Measurements from ENCODE around the gene PRELP. TPM values are rescaled to one million over a fixed set of nuclear protein-coding genes. Genes with fewer than 3 reads are reported as not detected.

PRELP gene
- polyA plus RNA-seq, 3 donors, result 2.6 to 4.4 (median 3.3) TPM

DNA sequence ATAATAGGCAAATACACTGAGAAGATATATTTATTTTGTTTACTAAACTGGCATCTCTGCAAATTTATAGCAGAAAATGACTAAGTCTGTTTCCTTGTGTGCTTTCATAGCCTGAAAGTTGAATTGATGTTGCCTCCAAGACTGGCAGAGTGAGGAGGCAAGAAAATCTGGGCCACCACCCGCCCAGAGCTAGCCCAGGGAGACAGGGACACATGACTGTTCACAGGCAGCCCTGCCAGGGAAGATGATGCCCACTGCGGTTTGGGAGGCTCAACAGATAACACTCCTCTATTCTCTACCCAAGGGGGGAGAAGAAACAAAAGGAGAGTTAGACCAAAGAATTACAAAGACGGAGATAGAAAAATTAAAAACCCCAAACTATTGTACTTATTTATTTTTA is 55.5 kb downstream of the PRELP start:
- no peak for DNase-seq (ENCODE audit: extremely low read depth in 1 of 11, low read depth in 9 of 11, low spot score in 4 of 11)

DNA sequence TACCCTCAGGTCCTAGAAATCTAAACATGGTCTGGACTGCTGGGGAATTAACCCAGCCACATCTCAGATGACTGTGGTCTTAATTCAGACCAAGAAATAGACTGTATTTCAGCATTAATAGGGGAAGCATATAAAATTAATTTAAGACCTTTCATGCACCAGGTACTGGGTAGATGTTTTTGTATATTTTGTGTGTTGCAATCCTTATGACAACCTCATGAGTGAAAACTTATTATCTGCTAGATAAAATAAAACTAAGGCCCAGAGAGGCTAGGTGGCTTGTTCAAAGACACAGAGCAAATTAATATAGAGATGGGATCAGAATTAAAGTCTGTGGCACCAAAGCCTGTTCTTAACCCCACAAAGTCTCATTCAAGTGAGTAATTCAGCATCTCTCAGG is 58.4 kb downstream of the PRELP start:
- DNase-seq (ENCODE audit: extremely low read depth in 1 of 11, low read depth in 9 of 11, low spot score in 4 of 11), result no peak

DNA sequence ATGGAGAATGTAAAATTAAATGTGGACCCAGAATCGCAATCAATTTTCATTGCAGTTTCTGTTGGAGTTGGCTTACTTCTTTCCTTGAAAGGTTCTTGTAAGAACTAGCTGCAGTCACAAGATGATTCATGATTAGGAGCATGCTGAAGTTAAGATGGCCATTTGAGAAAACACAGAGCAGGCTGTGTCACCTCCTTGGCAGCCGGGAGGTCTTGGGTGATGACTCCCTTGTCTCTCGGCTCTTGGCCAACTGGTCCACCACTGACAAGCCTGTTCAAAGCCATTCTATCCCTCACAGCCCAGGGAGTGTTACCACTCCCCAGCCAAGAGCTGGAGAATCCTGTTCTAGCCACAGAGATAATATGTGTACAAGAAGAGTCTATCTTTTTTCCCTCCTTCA is 58.9 kb downstream of the PRELP start:
- DNase-seq (ENCODE audit: extremely low read depth in 1 of 11, low read depth in 9 of 11, low spot score in 4 of 11), result no peak

DNA sequence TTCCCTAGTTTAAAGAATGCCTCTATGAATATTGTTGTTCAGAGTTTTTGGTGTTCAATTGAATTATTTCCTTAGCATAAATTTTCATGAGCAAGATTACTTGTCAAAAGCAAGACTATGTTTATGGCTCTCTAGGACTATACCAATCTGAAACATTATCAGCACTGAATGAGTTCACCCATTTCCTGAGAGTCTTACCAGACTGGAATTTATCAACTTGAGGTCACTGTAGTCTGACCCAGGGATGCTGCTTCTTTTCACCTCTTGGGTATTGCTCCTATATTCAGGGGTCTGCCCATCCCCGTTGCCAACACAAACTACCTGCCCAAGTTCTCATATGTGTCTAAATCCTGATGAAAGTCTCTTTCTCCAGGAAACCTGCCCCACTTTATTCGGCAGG is 61.0 kb downstream of the PRELP start:
- no peak for DNase-seq (ENCODE audit: extremely low read depth in 1 of 11, low read depth in 9 of 11, low spot score in 4 of 11)

DNA sequence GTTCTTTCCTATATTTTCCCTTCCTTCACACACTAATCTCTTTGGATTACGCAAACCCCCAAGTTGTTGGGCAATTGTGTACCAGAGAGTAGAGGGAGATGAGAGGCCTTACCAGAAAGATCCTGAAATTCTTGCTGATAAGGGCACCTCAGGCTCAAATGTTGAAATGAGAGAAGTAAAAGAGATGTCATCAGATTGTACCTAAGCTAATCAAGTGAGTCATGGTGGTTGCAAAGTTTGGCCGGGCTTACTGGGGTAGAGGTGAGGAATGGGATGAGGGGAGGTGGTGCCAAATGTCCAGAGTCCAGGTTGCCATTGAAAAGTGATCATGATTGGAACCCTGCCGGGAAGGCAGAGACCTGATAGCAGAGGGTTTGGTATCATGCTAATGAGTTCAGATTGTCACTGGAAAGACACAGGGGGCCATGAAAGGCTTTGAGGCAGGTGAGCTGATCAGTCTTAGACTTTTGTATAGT is 61.4 kb downstream of the PRELP start:
- no peak for DNase-seq (ENCODE audit: extremely low read depth in 1 of 11, low read depth in 9 of 11, low spot score in 4 of 11)

DNA sequence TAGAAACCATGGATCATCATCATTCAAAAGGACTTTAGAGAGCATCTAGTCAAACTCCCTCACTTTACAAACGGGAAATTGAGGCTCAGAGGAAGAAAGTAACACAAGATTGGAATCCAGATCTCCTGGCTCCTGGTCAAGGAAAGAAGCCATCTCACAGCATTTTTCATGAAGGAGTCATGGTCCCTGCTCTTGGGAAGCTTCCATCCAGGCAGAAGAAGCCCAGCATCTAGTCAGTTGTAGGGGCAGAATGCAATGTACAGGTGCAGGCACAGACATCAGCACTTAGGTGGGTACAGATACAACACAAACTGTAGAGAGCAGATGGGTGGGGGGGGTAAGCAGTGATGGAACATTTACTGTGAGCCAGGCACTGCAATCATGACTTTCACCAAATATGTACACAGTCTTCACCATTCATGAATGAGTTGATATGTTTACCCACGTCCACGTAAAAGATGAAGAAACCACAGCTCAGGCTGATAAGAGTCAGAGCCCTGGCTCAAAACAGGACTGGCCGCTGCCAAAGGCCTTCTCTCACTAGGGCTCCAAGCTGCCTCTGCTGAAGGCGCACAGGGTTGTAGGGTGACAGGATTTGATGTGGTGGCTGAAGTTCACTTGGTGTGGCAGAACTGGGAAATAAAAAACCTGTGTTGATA is 62.3 kb downstream of the PRELP start:
- no peak for DNase-seq (ENCODE audit: extremely low read depth in 1 of 11, low read depth in 9 of 11, low spot score in 4 of 11)

DNA sequence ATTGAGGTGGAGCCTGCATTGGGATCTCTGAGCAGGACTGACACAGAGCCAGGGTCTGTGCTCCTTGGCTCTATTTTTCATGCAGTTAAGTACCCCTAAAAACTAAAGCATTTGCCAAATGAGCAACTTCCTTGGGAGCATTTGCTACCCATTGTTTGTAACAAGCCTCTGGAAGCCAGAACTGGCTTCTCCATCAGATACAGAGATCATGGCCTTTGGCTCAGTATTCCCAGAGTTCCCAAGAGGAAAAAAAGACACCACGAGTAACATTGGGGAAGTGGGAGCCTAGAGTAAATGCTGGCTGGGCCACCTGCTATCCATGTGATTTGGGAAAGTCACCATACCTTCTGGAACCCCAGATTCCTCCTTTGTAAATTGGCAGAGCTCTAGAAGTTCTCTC is 63.1 kb downstream of the PRELP start:
- DNase-seq (ENCODE audit: extremely low read depth in 1 of 11, low read depth in 9 of 11, low spot score in 4 of 11), result no peak

DNA sequence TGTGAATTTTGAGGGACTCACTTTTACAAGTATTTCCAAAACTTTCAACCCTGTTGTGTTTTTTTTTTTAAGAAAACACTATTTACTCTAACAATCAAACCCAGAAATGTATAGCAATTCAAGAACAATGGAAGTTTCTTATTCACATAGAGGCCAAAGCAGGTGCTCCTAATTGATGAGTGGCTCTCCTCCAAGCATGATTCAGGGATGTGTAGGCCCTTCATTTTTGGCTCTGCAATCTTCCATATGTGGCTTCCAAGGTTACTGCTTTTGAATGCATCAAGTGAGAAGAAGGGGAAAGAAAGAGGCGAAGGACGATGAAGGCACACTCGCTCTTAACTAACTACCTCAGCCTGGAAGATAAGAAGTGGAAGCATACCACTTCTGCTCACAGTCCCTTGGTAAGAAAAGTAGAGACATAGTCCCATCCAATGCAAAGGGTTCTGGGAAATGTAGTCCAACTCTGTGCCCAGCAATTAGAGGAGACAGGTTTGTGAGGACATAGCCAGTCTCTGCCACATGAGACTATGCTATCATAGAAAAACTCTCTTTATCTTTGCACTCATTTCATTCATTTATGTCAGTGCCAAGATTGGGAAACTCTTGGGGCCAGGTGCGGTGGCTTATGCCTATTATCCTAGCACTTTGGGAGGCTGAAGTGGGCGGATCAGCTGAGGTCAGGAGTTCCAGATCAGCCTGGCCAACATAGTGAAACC is 64.4 kb downstream of the PRELP start:
- no peak for DNase-seq (ENCODE audit: extremely low read depth in 1 of 11, low read depth in 9 of 11, low spot score in 4 of 11)

Other genes starting within 250 kb of the PRELP start
- under 1 TPM; 0.24 to 0.45 (median 0.41) TPM for gene CHIT1, start 246.1 kb upstream of the PRELP start, polyA plus RNA-seq (ENCODE audit: insufficient read length in 3 of 3)
- gene BTG2, start 170.3 kb upstream of the PRELP start, polyA plus RNA-seq (ENCODE audit: insufficient read length in 3 of 3), result 100 to 1,000 TPM in 2 of 3 donors, 10 to 100 TPM in 1; 88.7 to 152 (median 116) TPM
- 10 to 100 TPM; 40.0 to 49.9 (median 42.4) TPM for gene FMOD, start 124.7 kb upstream of the PRELP start, polyA plus RNA-seq (ENCODE audit: insufficient read length in 3 of 3)
- gene OPTC, start 18.3 kb downstream of the PRELP start, polyA plus RNA-seq (ENCODE audit: insufficient read length in 3 of 3), result not detected
- gene ATP2B4, start 151.0 kb downstream of the PRELP start, polyA plus RNA-seq (ENCODE audit: insufficient read length in 3 of 3), result 10 to 100 TPM; 66.5 to 67.7 (median 67.4) TPM